Esophagus muscularis mucosa (tissue), 3 donors: Measurements from ENCODE around the gene AP3S2.

Source experiments
- CTCF ChIP-seq, 3 experiments: fragments of 200-600 bp in 2 of 3; fragments of 450-650 bp in 1 of 3; sonication (generic) in 2 of 3; IDR thresholded peaks; one replicate each; pipeline ENCODE4 v1.5.1; 2017 to 2019; ENCODE audit warnings: antibody characterized with exemption in 3 of 3, mild to moderate bottlenecking in 2 of 3, moderate library complexity in 1 of 3
- POLR2A ChIP-seq: fragments of 450-650 bp; IDR thresholded peaks from one replicate; pipeline ENCODE4 v1.6.1; 2017; ENCODE audit warnings: antibody characterized with exemption, moderate library complexity, mild to moderate bottlenecking, low read depth
- POLR2AphosphoS5 ChIP-seq, 2 donors: sonication (generic); formaldehyde crosslinking; IDR thresholded peaks; one replicate each; pipeline ENCODE4 v1.6.1; 2017; ENCODE audit warnings: antibody characterized with exemption in 2 of 2

GRCh38 chr15:89928421-89928820 lies 34.6 kb upstream of the AP3S2 start:
- no peak for TF ChIP-seq CTCF (IDR thresholded peaks at IDR 0.05)
- no peak for TF ChIP-seq POLR2AphosphoS5 (IDR thresholded peaks at IDR 0.05)
- TF ChIP-seq POLR2A = no peak
